K562 (cell line): ENCODE measurements around the gene TRPC4AP. TPM values are rescaled to one million over a fixed set of nuclear protein-coding genes. Genes with fewer than 3 reads are reported as not detected.
A peak's percentile ranks its signal among the peaks of the same experiment; 100 is the strongest.

Experiments
- ATAC-seq: fragments of 200-7000 bp; cut with Tn5 transposase; 3 replicates; pipeline ENCODE4 v1.9.1; 2020; ENCODE audit warnings: moderate library complexity
- BruUV-seq: library from RNA; stranded (reverse); fragments of 400-500 nt; replicated peaks from 2 replicates; lab custom pipeline; 2021; lab: Mats Ljungman, UMichigan
- CTCF ChIA-PET: fragments of 300-600 bp; formaldehyde crosslinking; extraction: SDS; loops from one replicate; lab custom pipeline; 2021; ENCODE audit warnings: low intra/inter-chr PET ratio; lab: Yijun Ruan, JAX
- POLR2A ChIA-PET: fragments of 300-600, 350-650 bp; sonication (Branson Sonifier 250); formaldehyde crosslinking; extraction: SDS; loops from one replicate; lab custom pipeline; 2021; ENCODE audit warnings: antibody characterized with exemption, inconsistent platforms; lab: Yijun Ruan, JAX
- DNase-seq, 4 experiments: peaks; one replicate each; pipeline versions ENCODE4 v3.0.0 to v3.0.0-alpha.2; 2011 to 2018; ENCODE audit warnings: low spot score in 3 of 4, mixed read lengths in 3 of 4; ENCODE audit errors: extremely low read depth in 1 of 4
- FAIRE-seq: peaks from 2 replicates; lab custom pipeline; 2011; peaks lifted over from hg19 to GRCh38; lab: Jason Lieb, UNC
- H2AFZ ChIP-seq: 2 replicates; pipeline ENCODE4 v1.6.0; 2011; ENCODE audit warnings: low read depth, low read length, control low read depth, inconsistent platforms
- H3K27ac ChIP-seq: fragments of 200-600 bp; 3 replicates; pipeline ENCODE4 v1.8.0; 2011; ENCODE audit warnings: low read depth, mild to moderate bottlenecking, control low read depth, inconsistent platforms, low read length, moderate library complexity, mixed read lengths; ENCODE audit errors: extremely low read depth
- H3K27me3 ChIP-seq, 2 experiments: fragments of 300-600 bp in 1 of 2; 2 replicates in 1 of 2; 3 replicates in 1 of 2; pipeline versions ENCODE4 v1.6.0 to v1.8.0; 2011; ENCODE audit warnings: inconsistent platforms in 2 of 2, low read length in 2 of 2, mild to moderate bottlenecking in 1 of 2, mixed read lengths in 1 of 2, moderate library complexity in 1 of 2; ENCODE audit not compliant: control insufficient read depth in 2 of 2, insufficient read depth in 2 of 2
- H3K36me3 ChIP-seq: fragments of 300-600 bp; 3 replicates; pipeline ENCODE4 v1.8.0; 2011; ENCODE audit warnings: mild to moderate bottlenecking, low read length, inconsistent platforms; ENCODE audit not compliant: control insufficient read depth, insufficient read depth
- H3K4me1 ChIP-seq, 2 experiments: fragments of 200-600 bp in 1 of 2; replicated peaks in 1 of 2; 2 replicates in 1 of 2; 3 replicates in 1 of 2; pipeline versions ENCODE4 v1.5.1 to v1.8.0; 2011; ENCODE audit warnings: inconsistent platforms in 2 of 2, low read length in 2 of 2, mild to moderate bottlenecking in 1 of 2, mixed read lengths in 1 of 2, moderate library complexity in 1 of 2; ENCODE audit not compliant: control insufficient read depth in 2 of 2, insufficient read depth in 2 of 2
- H3K4me2 ChIP-seq: 2 replicates; pipeline ENCODE4 v1.6.1; 2011; ENCODE audit warnings: low read length, control low read depth, inconsistent platforms, mixed read lengths; ENCODE audit not compliant: insufficient read depth
- H3K4me3 ChIP-seq: fragments of 200-600 bp; sonication (generic), shearing (Covaris generic); 2 replicates; pipeline ENCODE4 v1.5.1; 2016; ENCODE audit warnings: control low read depth, inconsistent platforms
- H3K79me2 ChIP-seq: fragments of 200-600 bp; 3 replicates; pipeline ENCODE4 v1.8.0; 2011; ENCODE audit warnings: low read length, inconsistent platforms; ENCODE audit not compliant: control insufficient read depth, insufficient read depth
- H3K9ac ChIP-seq, 2 experiments: 2 replicates each; pipeline versions ENCODE4 v1.6.0 to v1.6.1; 2011; ENCODE audit warnings: low read depth in 2 of 2, low read length in 2 of 2, control low read depth in 1 of 2, inconsistent platforms in 1 of 2, mild to moderate bottlenecking in 1 of 2, mixed read lengths in 1 of 2; ENCODE audit not compliant: insufficient read depth in 1 of 2
- H3K9me1 ChIP-seq: one replicate; pipeline ENCODE4 v1.6.0; 2011; ENCODE audit warnings: inconsistent platforms, mild to moderate bottlenecking, low read length, moderate library complexity; ENCODE audit not compliant: control insufficient read depth, insufficient read depth
- H3K9me3 ChIP-seq: replicated peaks from 2 replicates; pipeline ENCODE4 v1.5.1; 2011; ENCODE audit warnings: low read depth, low read length, inconsistent platforms; ENCODE audit not compliant: control insufficient read depth, insufficient read depth
- H4K20me1 ChIP-seq: replicated peaks from 2 replicates; pipeline ENCODE4 v1.6.1; 2011; ENCODE audit warnings: low read length, inconsistent platforms, mixed read lengths; ENCODE audit not compliant: control insufficient read depth, insufficient read depth
- ATF1 ChIP-seq, 2 experiments: fragments of 450-650 bp in 1 of 2; IDR thresholded peaks; 2 replicates each; pipeline ENCODE4 v1.6.1; 2016; ENCODE audit warnings: missing compliant biosample characterization in 1 of 2, missing genetic modification characterization in 1 of 2
- FOXP1 ChIP-seq: sonication (generic); formaldehyde crosslinking; IDR thresholded peaks from 2 replicates; pipeline ENCODE4 v1.8.0; 2022; ENCODE audit warnings: mild to moderate bottlenecking, missing genetic modification reagents
- GTF2E2 ChIP-seq: fragments of 200-800 bp; sonication (Bioruptor generic); IDR thresholded peaks from 2 replicates; pipeline ENCODE4 v1.6.1; 2016; ENCODE audit warnings: missing genetic modification characterization, missing compliant biosample characterization
- HIVEP1 ChIP-seq: fragments of 250-450 bp; sonication (Bioruptor Pico); IDR thresholded peaks from 2 replicates; pipeline ENCODE4 v1.4.0; 2020; ENCODE audit warnings: mild to moderate bottlenecking
- NBN ChIP-seq: fragments of 450-650 bp; IDR thresholded peaks from 2 replicates; pipeline ENCODE4 v1.6.1; 2016; ENCODE audit warnings: low read depth, mild to moderate bottlenecking
- PCBP2 ChIP-seq: fragments of 200-400 bp; formaldehyde crosslinking; IDR thresholded peaks from 2 replicates; pipeline ENCODE4 v1.6.1; 2018; ENCODE audit warnings: low read length, low read depth, mild to moderate bottlenecking, moderate library complexity; ENCODE audit not compliant: poor library complexity, severe bottlenecking
- SAFB ChIP-seq: fragments of 200-400 bp; formaldehyde crosslinking; IDR thresholded peaks from 2 replicates; pipeline ENCODE4 v1.6.1; 2017; ENCODE audit warnings: low read depth, low read length, borderline replicate concordance
- TAF15 ChIP-seq: fragments of 200-400 bp; formaldehyde crosslinking; IDR thresholded peaks from 2 replicates; pipeline ENCODE4 v1.6.1; 2017; ENCODE audit warnings: mild to moderate bottlenecking, low read depth, low read length, moderate library complexity
- TAL1 ChIP-seq: fragments of 450-650 bp; IDR thresholded peaks from 2 replicates; pipeline ENCODE4 v1.6.1; 2016; ENCODE audit warnings: mild to moderate bottlenecking
- TCFL5 ChIP-seq: fragments of 250-450 bp; sonication (Bioruptor Pico); conservative IDR thresholded peaks from 2 replicates; pipeline ENCODE4 v1.6.1; 2021; ENCODE audit warnings: mild to moderate bottlenecking, moderate library complexity, matching md5 sums
- TRIM24 ChIP-seq, 2 experiments: fragments of 450-650 bp; IDR thresholded peaks; 2 replicates each; pipeline ENCODE4 v1.6.1; 2016
- WGBS: fragments of 100-300 bp; shearing (Covaris generic); methylation state at CpG from one replicate; pipeline ENCODE4 v1.1.6; 2016; ENCODE audit warnings: low coverage, mixed read lengths; ENCODE audit not compliant: insufficient coverage; ENCODE audit errors: missing lambda C conversion rate; 5-methylcytosine and 5-hydroxymethylcytosine counted together
- in situ Hi-C: fragments of 300-500 bp; cut with MboI; formaldehyde crosslinking; loops from 4 replicates; pipeline ENCODE4 v1.15.0; 2018; ENCODE audit warnings: inconsistent platforms, mixed read lengths
- intact Hi-C: fragments of 100-400 bp; cut with micrococcal nuclease; formaldehyde crosslinking; loops from 2 replicates; pipeline ENCODE4 v1.14.2; 2022
- polyA plus RNA-seq, 8 experiments: library from polyadenylated mRNA; depleted of rRNA in 4 of 8; stranded (reverse) in 5 of 8; unstranded in 3 of 8; fragments of >200 nt; fragmentation: Nextera tagmentation in 2 of 8; fragmentation: Illumina TruSeq in 1 of 8; extraction: Ambion mirVana in 2 of 8; extraction: Trizol in 1 of 8; gene quantifications; 2 replicates each; pipeline versions ENCODE4 v1.2.1 to v1.2.3, GENCODE V29; 2011 to 2014; ENCODE audit warnings: inconsistent platforms in 1 of 8, missing spikeins in 1 of 8
- total RNA-seq, 7 experiments: library from RNA; depleted of rRNA in 6 of 7; stranded (reverse); fragments of >200 nt in 6 of 7; fragmentation: Illumina TruSeq in 2 of 7; extraction: Trizol in 2 of 7; gene quantifications; 2 replicates each; pipeline versions ENCODE4 v1.2.1 to v1.2.3, GENCODE V29; 2011 to 2021; ENCODE audit warnings: low replicate concordance in 1 of 7
- TF ChIP-seq, protein P1 (sequence below): fragments of 450-650 bp; IDR thresholded peaks from 2 replicates; pipeline ENCODE4 v1.6.1; 2017; ENCODE audit warnings: antibody characterized with exemption
- TF ChIP-seq, protein P2 (sequence below): fragments of 450-650 bp; IDR thresholded peaks from 2 replicates; pipeline ENCODE4 v1.7.1; 2018; ENCODE audit warnings: mild to moderate bottlenecking, low read depth; ENCODE audit not compliant: partially characterized antibody

Gene TRPC4AP
- total and polyA plus RNA-seq, 9 of the 15 experiments (the other 6 are each of a cell fraction or from before 2014, with no cell fraction given): 2.3 to 70.3 (median 33.3) TPM

DNA sequence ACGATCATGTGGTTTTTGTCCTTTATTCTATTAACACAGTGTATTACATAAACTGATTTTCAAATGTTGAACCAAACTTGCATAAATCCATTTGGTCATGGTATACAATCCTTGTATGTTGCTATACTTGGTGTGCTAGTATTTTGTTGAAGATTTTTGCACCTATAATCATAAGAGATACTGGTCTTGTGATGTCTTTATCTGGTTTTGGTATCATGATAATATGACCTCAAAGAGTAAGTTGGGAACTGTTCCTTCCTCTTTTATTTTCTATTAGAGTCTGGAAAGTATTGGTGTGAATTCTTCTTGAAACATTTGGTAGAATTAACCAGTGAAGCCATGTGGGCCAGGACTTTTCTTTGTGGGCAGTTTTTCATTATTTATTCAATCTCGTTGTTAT, 65.3 kb downstream of the TRPC4AP start:
- WGBS: 82% methylated on average over 2 of the region's 2 CpGs
- H3K27ac ChIP-seq: no peak overlapping the region
- TSS peak; percentile 8 for BruUV-seq
- no peaks in the 10 kb centered on the region for H3K4me1 ChIP-seq
- no peak for DNase-seq
- TF ChIP-seq NBN (no peak), TAF15 (no peak), HIVEP1 (no peak), TCFL5 (CRISPR knock-in tag) (no peak), TAL1 (no peak), SAFB (no peak), FOXP1 (no peak), ATF1 (CRISPR knock-in tag; IDR thresholded peaks at IDR 0.05) (no peak), ATF1 (tag; IDR thresholded peaks at IDR 0.05) (no peak), GTF2E2 (no peak), PCBP2 (no peak), TRIM24 (IDR thresholded peaks at IDR 0.05) (no peak)
- TF ChIP-seq, protein P1, sequence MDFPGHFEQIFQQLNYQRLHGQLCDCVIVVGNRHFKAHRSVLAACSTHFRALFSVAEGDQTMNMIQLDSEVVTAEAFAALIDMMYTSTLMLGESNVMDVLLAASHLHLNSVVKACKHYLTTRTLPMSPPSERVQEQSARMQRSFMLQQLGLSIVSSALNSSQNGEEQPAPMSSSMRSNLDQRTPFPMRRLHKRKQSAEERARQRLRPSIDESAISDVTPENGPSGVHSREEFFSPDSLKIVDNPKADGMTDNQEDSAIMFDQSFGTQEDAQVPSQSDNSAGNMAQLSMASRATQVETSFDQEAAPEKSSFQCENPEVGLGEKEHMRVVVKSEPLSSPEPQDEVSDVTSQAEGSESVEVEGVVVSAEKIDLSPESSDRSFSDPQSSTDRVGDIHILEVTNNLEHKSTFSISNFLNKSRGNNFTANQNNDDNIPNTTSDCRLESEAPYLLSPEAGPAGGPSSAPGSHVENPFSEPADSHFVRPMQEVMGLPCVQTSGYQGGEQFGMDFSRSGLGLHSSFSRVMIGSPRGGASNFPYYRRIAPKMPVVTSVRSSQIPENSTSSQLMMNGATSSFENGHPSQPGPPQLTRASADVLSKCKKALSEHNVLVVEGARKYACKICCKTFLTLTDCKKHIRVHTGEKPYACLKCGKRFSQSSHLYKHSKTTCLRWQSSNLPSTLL: no peak
- TF ChIP-seq, protein P2, sequence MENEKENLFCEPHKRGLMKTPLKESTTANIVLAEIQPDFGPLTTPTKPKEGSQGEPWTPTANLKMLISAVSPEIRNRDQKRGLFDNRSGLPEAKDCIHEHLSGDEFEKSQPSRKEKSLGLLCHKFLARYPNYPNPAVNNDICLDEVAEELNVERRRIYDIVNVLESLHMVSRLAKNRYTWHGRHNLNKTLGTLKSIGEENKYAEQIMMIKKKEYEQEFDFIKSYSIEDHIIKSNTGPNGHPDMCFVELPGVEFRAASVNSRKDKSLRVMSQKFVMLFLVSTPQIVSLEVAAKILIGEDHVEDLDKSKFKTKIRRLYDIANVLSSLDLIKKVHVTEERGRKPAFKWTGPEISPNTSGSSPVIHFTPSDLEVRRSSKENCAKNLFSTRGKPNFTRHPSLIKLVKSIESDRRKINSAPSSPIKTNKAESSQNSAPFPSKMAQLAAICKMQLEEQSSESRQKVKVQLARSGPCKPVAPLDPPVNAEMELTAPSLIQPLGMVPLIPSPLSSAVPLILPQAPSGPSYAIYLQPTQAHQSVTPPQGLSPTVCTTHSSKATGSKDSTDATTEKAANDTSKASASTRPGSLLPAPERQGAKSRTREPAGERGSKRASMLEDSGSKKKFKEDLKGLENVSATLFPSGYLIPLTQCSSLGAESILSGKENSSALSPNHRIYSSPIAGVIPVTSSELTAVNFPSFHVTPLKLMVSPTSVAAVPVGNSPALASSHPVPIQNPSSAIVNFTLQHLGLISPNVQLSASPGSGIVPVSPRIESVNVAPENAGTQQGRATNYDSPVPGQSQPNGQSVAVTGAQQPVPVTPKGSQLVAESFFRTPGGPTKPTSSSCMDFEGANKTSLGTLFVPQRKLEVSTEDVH: no peak
- H3K9ac ChIP-seq: no peak overlapping the region
- H3K9me3 ChIP-seq: no peaks in the 10 kb centered on the region
- ChIA-PET CTCF (no interaction called here), POLR2A (interaction anchor here (0.7 to 1.7 kb wide), 2 partner anchors 8 to 30 kb away, joined by 3 read pairs; no protein-coding TSS in a partner anchor)
- in situ Hi-C loops: no loop called here
- ATAC-seq: no peak
- H4K20me1 ChIP-seq: no peaks in the 10 kb centered on the region
- H3K9me1 ChIP-seq: no peaks in the 10 kb centered on the region
- intact Hi-C loops: no loop called here
- H3K4me2 ChIP-seq: no peak overlapping the region
- H3K4me3 ChIP-seq: no peak overlapping the region
- H3K27me3 ChIP-seq: no peaks in the 10 kb centered on the region
- no peaks in the 10 kb centered on the region for H3K79me2 ChIP-seq
- H2AFZ ChIP-seq: no peak overlapping the region
- peaks cover 70% of the 10 kb centered on the region; the same call in 2 of the 3 replicates for H3K36me3 ChIP-seq
- no peak for FAIRE-seq
